Activated T-helper 1 cell treated with Interleukin-2 at 50 U/mL for 16 hours (primary cell): Measurements from ENCODE around the gene NAPA.

ENCODE experiments used
- DNase-seq: peaks from one replicate; pipeline ENCODE4 v3.0.0-alpha.2; 2020; ENCODE audit warnings: low read depth

NAPA gene

DNA sequence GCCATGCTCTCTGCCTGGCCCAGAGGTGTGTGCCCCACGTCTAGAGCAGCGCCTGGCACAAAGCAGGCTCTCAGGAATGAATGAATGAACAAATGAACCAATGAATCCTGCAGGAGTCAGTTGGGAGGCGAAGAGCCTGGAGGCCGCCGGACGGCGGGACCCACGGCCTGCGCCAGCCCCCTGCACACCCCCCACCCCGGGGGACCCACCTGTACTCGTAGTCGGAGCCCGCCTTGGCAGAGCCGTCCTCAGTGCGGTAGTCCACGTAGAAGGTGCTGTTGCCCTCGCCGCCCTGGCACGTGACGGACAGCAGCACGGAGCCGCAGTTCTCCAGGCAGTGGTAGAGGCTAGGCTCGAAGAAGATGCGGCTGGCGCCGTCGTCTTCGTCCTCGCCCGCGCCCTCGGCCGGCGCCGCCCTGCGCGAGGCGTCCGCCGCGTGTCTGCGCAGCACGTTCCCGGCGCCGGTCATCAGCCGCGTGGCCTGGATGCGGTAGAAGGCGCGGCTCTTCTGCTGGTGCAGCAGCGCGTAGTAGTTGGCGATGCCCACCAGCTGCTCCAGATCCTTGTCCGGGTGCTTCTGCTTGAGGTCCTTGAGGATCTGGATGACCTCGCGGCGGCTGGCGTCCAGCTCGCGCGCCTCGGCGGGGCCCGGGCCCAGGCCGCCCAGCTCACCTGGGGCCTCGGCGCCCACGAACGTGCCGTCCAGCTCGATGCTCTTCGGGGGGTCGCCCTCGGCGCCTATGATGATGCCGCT, 58.0 kb downstream of the NAPA start:
- DNase-seq, result no peak

DNA sequence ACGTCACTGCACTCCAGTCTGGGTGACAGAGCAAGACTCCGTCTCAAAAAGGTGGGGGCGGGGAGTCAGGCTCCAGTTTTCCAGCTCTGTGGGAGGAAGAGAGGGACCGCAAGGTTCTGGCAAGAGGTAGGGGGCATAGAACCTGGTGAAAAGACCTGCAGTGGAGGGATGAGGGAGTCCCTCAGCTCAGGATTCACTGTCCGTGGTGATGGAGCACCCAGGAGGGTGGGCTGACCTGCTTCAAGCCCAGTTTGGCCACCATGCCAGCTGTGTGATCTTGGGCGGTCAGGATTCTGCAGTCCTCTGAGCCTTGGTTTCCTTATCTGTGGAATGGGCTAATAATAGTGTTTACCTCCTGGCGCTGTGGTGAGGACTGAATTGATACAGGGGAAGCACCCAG, 64.4 kb downstream of the NAPA start:
- DNase-seq, result no peak

DNA sequence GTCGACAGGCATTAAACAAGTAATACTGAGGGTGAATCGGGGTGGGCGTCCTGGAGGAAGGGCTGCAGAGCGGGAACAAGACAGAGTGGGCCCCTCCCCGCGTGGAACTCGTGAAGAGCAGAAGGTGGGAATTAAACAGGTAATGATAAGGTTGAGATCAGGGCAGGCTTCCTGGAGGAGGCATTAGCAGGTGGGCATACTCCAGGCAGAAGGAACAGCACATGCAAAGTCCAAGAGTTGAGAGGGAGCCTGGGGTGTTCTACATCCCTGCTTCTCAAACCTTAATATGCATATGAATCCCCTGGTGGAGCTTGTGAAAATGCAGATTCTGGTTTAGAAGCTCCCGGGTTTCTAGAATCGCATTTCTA, 66.5 kb downstream of the NAPA start:
- DNase-seq, result no peak

DNA sequence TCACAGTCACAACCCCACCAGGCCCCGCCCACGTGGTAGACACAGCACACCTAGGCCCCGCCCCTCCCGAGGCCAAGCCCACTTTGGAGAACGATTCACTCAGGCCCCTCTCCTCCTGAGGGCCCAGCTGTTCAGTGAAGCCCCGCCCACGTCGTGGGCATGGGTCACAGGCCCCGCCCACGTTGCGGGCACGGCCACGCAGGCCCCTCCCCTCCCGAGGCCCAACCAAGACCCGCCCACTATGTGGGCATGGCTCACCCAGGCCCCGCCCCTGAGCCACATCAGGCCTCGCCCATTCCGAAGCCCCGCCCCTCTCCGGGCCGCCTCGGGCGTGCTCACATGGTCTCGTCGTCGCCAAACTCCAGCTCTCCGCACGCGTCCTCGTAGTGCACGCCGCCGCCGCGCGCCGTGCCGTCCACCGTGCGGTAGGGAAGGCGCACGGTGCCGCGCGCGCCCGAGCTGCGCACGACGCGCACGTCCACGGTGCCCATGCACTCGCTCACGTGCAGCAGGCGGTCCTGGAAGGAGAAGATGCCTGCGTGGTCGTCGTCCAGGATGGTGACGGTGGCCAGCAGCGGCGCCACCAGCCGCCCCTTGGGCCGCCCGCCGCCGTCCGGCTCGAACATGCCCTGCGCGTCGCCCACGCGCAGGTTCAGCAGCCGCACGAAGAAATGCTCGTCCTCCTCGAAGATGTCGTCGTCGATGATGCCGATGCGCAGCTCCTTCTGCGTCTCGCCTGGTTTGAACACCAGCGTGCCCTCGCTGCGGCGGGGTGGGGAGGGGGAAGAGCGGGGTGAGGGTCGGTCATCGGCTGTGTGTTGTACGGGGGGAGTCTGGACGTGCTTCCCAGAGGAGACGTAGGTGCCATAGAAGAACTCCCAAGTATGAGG, 67.1 kb downstream of the NAPA start:
- no peak for DNase-seq

DNA sequence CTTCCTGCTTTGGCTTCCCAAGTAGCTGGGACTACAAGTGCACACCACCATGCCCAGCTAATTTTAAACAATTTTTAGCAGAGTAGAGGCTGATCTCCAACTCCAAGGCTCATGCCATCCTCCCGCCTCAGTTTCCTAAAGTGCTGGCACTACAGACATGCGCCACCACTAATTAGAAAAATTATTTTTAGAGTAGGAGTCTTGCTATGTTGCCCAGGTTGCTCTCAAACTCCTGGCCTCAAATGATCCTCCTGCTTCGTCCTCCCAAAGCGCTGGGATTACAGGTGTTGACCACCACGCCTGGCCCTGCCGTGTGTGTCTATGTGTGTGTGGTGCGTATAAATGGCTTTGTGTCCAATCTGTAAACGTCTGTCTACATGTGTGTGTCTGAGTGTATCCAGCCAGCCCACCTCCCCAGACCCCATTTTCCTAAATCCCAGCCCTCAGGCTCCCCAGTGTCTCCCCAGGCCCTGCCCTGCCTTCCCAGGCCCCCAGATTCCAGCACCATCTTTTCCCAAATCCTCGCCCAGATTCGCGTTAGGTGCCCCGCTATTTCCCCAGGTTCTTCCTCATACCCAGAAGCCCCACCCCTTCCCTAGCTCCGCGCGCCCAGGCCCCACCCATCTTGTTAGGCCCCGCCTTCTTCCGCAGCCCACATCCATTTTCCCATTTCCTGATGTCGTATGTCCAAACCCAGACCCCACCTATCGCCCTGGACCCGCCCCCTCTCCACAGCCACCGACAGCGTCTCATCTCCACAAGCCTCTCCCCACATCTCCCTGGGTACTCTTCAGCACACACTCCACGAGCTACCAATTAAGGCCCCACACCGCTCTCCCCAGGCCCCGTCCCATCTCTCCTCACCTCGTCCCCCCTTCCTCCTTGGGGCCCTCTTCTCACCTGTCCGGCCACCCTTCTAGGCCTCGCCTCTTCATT, 68.1 kb downstream of the NAPA start:
- DNase-seq, result no peak

DNA sequence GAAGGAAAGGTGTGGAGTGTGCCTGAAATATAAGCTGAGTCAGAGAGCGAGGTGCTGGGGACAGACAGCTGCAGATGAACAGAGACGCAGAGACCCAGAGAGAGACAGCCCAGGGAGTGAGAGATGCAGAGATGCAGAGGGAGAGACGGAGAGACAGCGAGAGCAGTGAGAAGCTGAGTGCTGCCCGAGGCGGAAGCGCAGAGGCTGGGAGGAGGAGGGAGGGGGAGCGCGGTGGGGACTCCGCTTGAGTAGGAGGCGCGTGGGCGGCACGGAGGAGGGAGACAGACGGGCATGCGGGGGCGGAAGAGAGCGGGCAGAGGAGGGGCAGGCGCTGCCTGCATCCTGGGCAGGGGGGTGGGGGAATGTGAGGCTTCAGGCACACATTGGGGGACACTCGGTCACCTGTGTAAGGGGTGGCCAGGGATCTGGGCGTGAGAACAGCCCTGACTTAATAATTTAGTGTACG, 68.9 kb downstream of the NAPA start:
- DNase-seq, result peak; percentile 52

DNA sequence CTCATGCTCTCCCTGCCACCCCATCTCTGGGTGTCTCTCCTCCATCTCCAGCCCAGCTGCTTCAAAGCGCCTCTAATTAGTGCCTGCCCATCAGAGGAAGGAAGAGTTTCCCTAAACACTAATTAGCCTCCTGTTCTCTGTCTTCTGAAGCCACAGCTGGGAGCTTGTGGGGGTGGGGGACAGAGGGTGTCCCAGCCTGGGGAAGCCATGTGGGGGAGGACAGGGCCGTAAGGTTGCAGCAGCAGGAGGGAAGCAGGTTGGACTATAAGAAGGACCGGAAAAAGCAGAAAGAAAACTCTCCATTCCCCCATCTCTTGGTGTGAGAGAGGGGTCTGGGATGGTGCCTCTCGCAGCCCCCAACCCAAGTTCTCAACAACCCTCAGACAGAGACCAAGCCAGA, 69.3 kb downstream of the NAPA start:
- DNase-seq, result no peak

DNA sequence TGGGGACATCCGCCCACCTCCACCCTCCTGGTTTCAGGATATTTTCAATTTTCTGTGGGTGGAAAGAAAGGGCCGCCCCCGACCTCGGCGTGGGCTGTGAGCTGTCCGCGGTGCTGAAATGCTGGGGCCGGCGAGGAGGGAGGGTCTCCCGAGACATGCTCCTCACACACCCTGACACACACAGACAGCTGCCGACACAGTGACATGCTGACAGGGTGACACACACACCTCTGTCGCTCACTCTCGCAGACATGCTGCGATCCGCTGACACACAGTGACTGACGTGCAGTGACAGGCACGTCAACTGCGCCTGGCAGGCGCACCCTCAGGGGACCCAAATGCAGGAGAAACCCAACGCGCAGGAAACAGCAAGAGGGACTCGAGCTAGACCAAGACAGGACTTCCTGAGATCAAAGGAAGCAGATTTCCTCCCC, 70.5 kb downstream of the NAPA start:
- no peak for DNase-seq

DNA sequence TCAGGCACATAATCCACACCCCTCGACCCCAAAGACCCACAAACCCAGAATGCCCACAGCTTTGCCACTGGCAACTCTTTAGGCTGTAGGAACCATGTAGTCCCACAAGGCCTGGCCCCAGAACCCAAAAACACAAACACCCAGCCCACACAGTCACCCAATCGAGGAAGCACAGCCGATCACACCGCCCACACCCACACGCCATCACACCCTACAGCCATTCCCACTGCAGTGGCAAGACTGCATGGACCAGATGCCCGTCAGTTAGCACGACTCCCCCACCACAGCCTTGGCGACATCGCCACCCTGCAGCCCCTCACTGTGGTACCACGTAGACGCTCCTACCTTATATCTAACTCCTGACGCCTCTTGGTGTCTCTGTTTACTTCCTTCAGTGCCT, 71.5 kb downstream of the NAPA start:
- no peak for DNase-seq

DNA sequence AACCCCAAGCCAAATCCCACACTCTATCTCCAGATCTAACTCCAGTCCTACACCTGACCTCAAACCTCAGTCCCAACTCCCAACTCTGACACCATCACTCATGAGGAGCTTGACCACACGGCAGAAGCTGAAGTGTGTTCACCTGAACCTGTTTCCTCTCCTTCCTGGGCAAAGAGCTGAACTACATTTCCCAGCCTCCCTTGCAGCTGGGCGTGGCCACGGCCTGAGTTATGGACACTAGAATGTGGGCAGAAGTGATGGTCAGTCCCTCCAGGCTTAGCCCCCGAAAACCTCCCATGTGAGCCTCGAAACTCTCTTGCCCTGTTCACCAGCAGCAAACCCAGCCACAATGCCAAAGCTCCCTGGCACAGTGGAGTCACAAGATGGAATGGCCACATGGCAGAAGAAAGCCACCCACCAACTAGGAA, 76.1 kb downstream of the NAPA start:
- DNase-seq, result no peak
